ENCODE results near the gene TMEM18. TPM values are rescaled to one million over a fixed set of nuclear protein-coding genes. Genes with fewer than 3 reads are reported as not detected.
"Not testable (repeated sequence)": the region's sequence is repeated elsewhere in the genome, so short reads cannot be mapped to it uniquely, and the experiment has no call there.

The TMEM18 gene
- total RNA-seq, 4 donors from 2014 or later: 7.3 to 23.7 (median 17.8) TPM

GRCh38 chr2:689877-690510, 12.8 kb upstream of the TMEM18 start:
- H3K27ac ChIP-seq: peak overlapping the region in 3 of 4 donors; percentile 12 to 59 (median 42)
- 69 to 73% methylated on average over 18 of the region's 19 CpGs for WGBS, 2 donors
- no peak for DNase-seq
- TF ChIP-seq, protein P1, sequence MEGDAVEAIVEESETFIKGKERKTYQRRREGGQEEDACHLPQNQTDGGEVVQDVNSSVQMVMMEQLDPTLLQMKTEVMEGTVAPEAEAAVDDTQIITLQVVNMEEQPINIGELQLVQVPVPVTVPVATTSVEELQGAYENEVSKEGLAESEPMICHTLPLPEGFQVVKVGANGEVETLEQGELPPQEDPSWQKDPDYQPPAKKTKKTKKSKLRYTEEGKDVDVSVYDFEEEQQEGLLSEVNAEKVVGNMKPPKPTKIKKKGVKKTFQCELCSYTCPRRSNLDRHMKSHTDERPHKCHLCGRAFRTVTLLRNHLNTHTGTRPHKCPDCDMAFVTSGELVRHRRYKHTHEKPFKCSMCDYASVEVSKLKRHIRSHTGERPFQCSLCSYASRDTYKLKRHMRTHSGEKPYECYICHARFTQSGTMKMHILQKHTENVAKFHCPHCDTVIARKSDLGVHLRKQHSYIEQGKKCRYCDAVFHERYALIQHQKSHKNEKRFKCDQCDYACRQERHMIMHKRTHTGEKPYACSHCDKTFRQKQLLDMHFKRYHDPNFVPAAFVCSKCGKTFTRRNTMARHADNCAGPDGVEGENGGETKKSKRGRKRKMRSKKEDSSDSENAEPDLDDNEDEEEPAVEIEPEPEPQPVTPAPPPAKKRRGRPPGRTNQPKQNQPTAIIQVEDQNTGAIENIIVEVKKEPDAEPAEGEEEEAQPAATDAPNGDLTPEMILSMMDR (IDR thresholded peaks at IDR 0.05): no peak
- no peak for TF ChIP-seq POLR2A (IDR thresholded peaks at IDR 0.05)
- peaks cover 0 to 4% (median 0%) of the 10 kb centered on the region in 4 donors for H3K27me3 ChIP-seq
- H3K36me3 ChIP-seq: no peaks in the 10 kb centered on the region
- no peak overlapping the region for H3K4me3 ChIP-seq
- intact Hi-C loops (cut with DNase I): no loop called here
- peaks cover 0 to 8% (median 0%) of the 10 kb centered on the region in 3 donors for H3K9me3 ChIP-seq
- H3K4me1 ChIP-seq: peaks cover 0 to 6% (median 0%) of the 10 kb centered on the region in 3 donors

GRCh38 chr2:689237-689636, 12.0 kb upstream of the TMEM18 start:
- DNase-seq: no peak
- Histone ChIP-seq H3K4me3 (no peak overlapping the region), H3K27ac (no peak overlapping the region), H3K36me3 (no peaks in the 10 kb centered on the region), H3K4me1 (peaks cover 0 to 4% (median 0%) of the 10 kb centered on the region in 3 donors), H3K27me3 (peaks cover 0 to 4% (median 0%) of the 10 kb centered on the region in 4 donors), H3K9me3 (peaks cover 0 to 9% (median 5%) of the 10 kb centered on the region in 3 donors)
- intact Hi-C loops (cut with DNase I): no loop called here
- TF ChIP-seq, protein P1 (IDR thresholded peaks at IDR 0.05): no peak
- TF ChIP-seq POLR2A (IDR thresholded peaks at IDR 0.05): no peak
- 45 to 52% methylated on average over 5 of the region's 5 CpGs for WGBS, 2 donors

- intact Hi-C loops (cut with DNase I): no loop called here
- Histone ChIP-seq H3K4me1 (peaks cover 0 to 4% (median 0%) of the 10 kb centered on the region in 3 donors), H3K27ac (no peak overlapping the region), H3K27me3 (peaks cover 0 to 4% (median 0%) of the 10 kb centered on the region in 4 donors), H3K9me3 (peaks cover 0 to 15% (median 5%) of the 10 kb centered on the region in 3 donors), H3K36me3 (no peaks in the 10 kb centered on the region), H3K4me3 (no peak overlapping the region)
- no peak for TF ChIP-seq POLR2A (IDR thresholded peaks at IDR 0.05)
- 67 to 68% methylated on average over 7 of the region's 7 CpGs for WGBS, 2 donors
- DNase-seq: no peak
Observed at GRCh38 chr2:688504-689076, 11.4 kb upstream of the TMEM18 start.

GRCh38 chr2:685421-685820, 8.2 kb upstream of the TMEM18 start:
- no peak for TF ChIP-seq POLR2A (IDR thresholded peaks at IDR 0.05)
- TF ChIP-seq, protein P1 (IDR thresholded peaks at IDR 0.05): no peak
- Histone ChIP-seq H3K27ac (no peak overlapping the region), H3K36me3 (no peaks in the 10 kb centered on the region), H3K9me3 (peaks cover 0 to 16% (median 5%) of the 10 kb centered on the region in 3 donors), H3K27me3 (peaks cover 0 to 4% (median 0%) of the 10 kb centered on the region in 4 donors), H3K4me3 (no peak overlapping the region), H3K4me1 (peaks cover 0 to 4% (median 0%) of the 10 kb centered on the region in 3 donors)
- intact Hi-C loops (cut with DNase I): no loop called here
- DNase-seq: no peak
- WGBS, 2 donors: 29 to 58% methylated on average over 1 of the region's 1 CpG

DNA sequence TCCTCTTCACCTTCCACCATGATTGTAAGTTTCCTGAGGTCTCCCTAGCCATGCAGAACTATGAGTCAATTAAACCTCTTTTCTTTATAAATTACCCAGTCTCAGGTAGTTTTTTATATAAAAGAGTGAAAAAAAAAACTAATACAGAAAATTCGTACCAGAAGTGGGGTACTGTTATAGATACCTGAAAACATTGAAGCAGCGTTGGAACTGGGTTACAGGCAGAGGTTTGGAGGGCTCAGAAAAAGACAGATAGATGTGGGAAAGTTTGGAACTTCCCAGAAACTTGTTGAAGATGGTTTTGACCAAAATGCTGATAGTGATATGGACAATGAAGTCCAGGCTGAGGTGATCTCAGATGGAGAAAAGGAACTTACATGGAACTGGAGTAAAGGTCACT, 7.7 kb upstream of the TMEM18 start:
- intact Hi-C loops (cut with DNase I): not testable (repeated sequence)

GRCh38 chr2:682226-682625, 5.0 kb upstream of the TMEM18 start:
- H3K27me3 ChIP-seq: no peaks in the 10 kb centered on the region
- DNase-seq: no peak
- H3K36me3 ChIP-seq: no peaks in the 10 kb centered on the region
- H3K4me3 ChIP-seq: no peak overlapping the region
- H3K27ac ChIP-seq: no peak overlapping the region
- TF ChIP-seq, protein P1 (IDR thresholded peaks at IDR 0.05): no peak
- TF ChIP-seq POLR2A (IDR thresholded peaks at IDR 0.05): no peak
- H3K4me1 ChIP-seq: peaks cover 0 to 9% (median 0%) of the 10 kb centered on the region in 3 donors
- intact Hi-C loops (cut with DNase I): no loop called here
- peaks cover 0 to 16% (median 5%) of the 10 kb centered on the region in 3 donors for H3K9me3 ChIP-seq

More for the DNA sequence above, 7.7 kb upstream of the TMEM18 start:
- peaks cover 0 to 16% (median 5%) of the 10 kb centered on the region in 3 donors for H3K9me3 ChIP-seq
- not testable (repeated sequence) for H3K36me3 ChIP-seq, H3K4me3 ChIP-seq, H3K4me1 ChIP-seq, H3K27me3 ChIP-seq, DNase-seq, H3K27ac ChIP-seq
- 75 to 79% methylated on average over 2 of the region's 2 CpGs for WGBS, 2 donors
